K562 treated with DMSO at 1 percent for 12 hours (cell line): Measurements from ENCODE around the gene ACSL3. TPM values are rescaled to one million over a fixed set of nuclear protein-coding genes. Genes with fewer than 3 reads are reported as not detected.

ENCODE experiments used
- total RNA-seq: library from RNA; unstranded; fragments of 300-600 nt; gene quantifications from 2 replicates; pipeline ENCODE4 v1.2.3, GENCODE V29; 2022; ENCODE audit not compliant: insufficient read depth

ACSL3 gene
- 31.5 and 67.2 TPM in 2 replicates for total RNA-seq

GRCh38 chr2:222860740-222861410 lies at the start of gene ACSL3:
ACSL3 (plus strand) TSS chr2:222861036; CDS start chr2:222908773, 47,737 bp downstream.

Other genes with a start within 250 kb of the ACSL3 start
- 8.5 and 16.6 TPM in 2 replicates for gene FARSB, start 204.9 kb upstream of the ACSL3 start, total RNA-seq
- gene MOGAT1, start 189.4 kb upstream of the ACSL3 start, total RNA-seq = not detected in 2 replicates
- gene KCNE4, start 191.2 kb downstream of the ACSL3 start, total RNA-seq = not detected in 2 replicates